Kidney (tissue), 14 donors: ENCODE data around the gene CMYA5. TPM values are rescaled to one million over a fixed set of nuclear protein-coding genes. Genes with fewer than 3 reads are reported as not detected.

Source experiments
- DNase-seq, 5 donors: peaks; one replicate each; pipeline ENCODE4 v3.0.0-alpha.2; 2013 to 2020
- FAIRE-seq: peaks from 2 replicates; lab custom pipeline; 2012; peaks lifted over from hg19 to GRCh38; lab: Jason Lieb, UNC
- H3K27ac ChIP-seq, 2 donors: one replicate each; pipeline ENCODE4 v1.7.0; 2013; ENCODE audit warnings: low read depth in 2 of 2, low read length in 2 of 2, inconsistent platforms in 1 of 2
- H3K27me3 ChIP-seq: one replicate; pipeline ENCODE4 v1.7.1; 2013; ENCODE audit warnings: low read length, inconsistent platforms; ENCODE audit not compliant: control insufficient read depth, insufficient read depth
- H3K36me3 ChIP-seq, 3 donors: one replicate each; pipeline versions ENCODE4 v1.7.0 to v1.7.1; 2013; ENCODE audit warnings: low read length in 3 of 3, control low read depth in 1 of 3, inconsistent platforms in 1 of 3; ENCODE audit not compliant: insufficient read depth in 3 of 3, control insufficient read depth in 2 of 3
- H3K4me1 ChIP-seq, 3 donors: one replicate each; pipeline versions ENCODE4 v1.7.0 to v1.7.1; 2013; ENCODE audit warnings: low read length in 3 of 3, inconsistent platforms in 1 of 3, low read depth in 1 of 3; ENCODE audit not compliant: control insufficient read depth in 2 of 3, insufficient read depth in 2 of 3
- H3K4me3 ChIP-seq, 3 donors: one replicate each; pipeline versions ENCODE4 v1.7.0 to v1.8.1; 2013; ENCODE audit warnings: low read length in 3 of 3, control low read depth in 1 of 3, inconsistent platforms in 1 of 3
- H3K9ac ChIP-seq, 3 donors: one replicate each; pipeline versions ENCODE4 v1.7.0 to v1.7.1; 2013; ENCODE audit warnings: low read length in 3 of 3, control low read depth in 1 of 3, inconsistent platforms in 1 of 3
- H3K9me3 ChIP-seq, 3 donors: one replicate each; pipeline versions ENCODE4 v1.7.0 to v1.7.1; 2013; ENCODE audit warnings: low read length in 3 of 3, control low read depth in 1 of 3, inconsistent platforms in 1 of 3; ENCODE audit not compliant: control insufficient read depth in 2 of 3, insufficient read depth in 1 of 3
- CTCF ChIP-seq: IDR thresholded peaks from 3 replicates; pipeline ENCODE4 v1.5.1; 2012; ENCODE audit warnings: mild to moderate bottlenecking, moderate library complexity, borderline replicate concordance; ENCODE audit not compliant: insufficient read depth; ENCODE audit errors: extremely low read depth
- intact Hi-C: fragments of 100-400 bp; cut with DNase I; formaldehyde crosslinking; loops from one replicate; pipeline ENCODE4 v1.11.1; 2022
- polyA plus RNA-seq: library from polyadenylated mRNA; stranded (reverse); fragments of 350-450 nt; fragmentation: Illumina TruSeq; extraction: RNeasy Lipid Tissue Mini Kit (QIAGEN cat#74804); gene quantifications from one replicate; pipeline ENCODE4 v1.2.3, GENCODE V29; 2014; ENCODE audit warnings: low read depth, low replicate concordance; ENCODE audit not compliant: insufficient read depth
- total RNA-seq: library from RNA; stranded (reverse); fragmentation: NEBNext Ultra II Directional; extraction: Animal tissue kit (Norgen Biotek cat#: 25700); gene quantifications from one replicate; pipeline ENCODE4 v1.2.1, GENCODE V29; 2021
- donor health status: control.
- donor health status: control.
- donor health status: control.
- donor health status: control.
- donor health status: control.
- donor health status: DM: yes; HTN: yes; CAD: no.
- donor health status: Normal renal cell carcinoma (clear cell type).

CMYA5 gene
- total and polyA plus RNA-seq, 2 donors from 2014 or later = 6.1 to 6.5 TPM

- FAIRE-seq (no peak), DNase-seq (no peak)
- Histone ChIP-seq H3K4me3 (no peak overlapping the region), H3K4me1 (peaks cover 0 to 10% (median 0%) of the 10 kb centered on the region in 3 donors), H3K36me3 (no peaks in the 10 kb centered on the region), H3K27ac (no peak overlapping the region), H3K27me3 (no peaks in the 10 kb centered on the region), H3K9me3 (no peaks in the 10 kb centered on the region), H3K9ac (no peak overlapping the region)
- intact Hi-C loops = no loop called here
- no peak for TF ChIP-seq CTCF
Measured at GRCh38 chr5:79831381-79832309, 142.0 kb downstream of the CMYA5 start.

GRCh38 chr5:79832911-79833310, 143.3 kb downstream of the CMYA5 start:
- no peak for FAIRE-seq
- Histone ChIP-seq H3K27ac (no peak overlapping the region), H3K9me3 (no peaks in the 10 kb centered on the region), H3K4me3 (no peak overlapping the region), H3K36me3 (no peaks in the 10 kb centered on the region), H3K4me1 (peaks cover 0 to 10% (median 0%) of the 10 kb centered on the region in 3 donors), H3K27me3 (no peaks in the 10 kb centered on the region), H3K9ac (no peak overlapping the region)
- DNase-seq = no peak
- intact Hi-C loops = no loop called here
- TF ChIP-seq CTCF = no peak

GRCh38 chr5:79834098-79834753, 144.6 kb downstream of the CMYA5 start:
- Histone ChIP-seq H3K4me3 (no peak overlapping the region), H3K27ac (peak overlapping the region in 1 of 2 donors; percentile 23), H3K9me3 (no peaks in the 10 kb centered on the region), H3K36me3 (no peaks in the 10 kb centered on the region), H3K27me3 (no peaks in the 10 kb centered on the region), H3K4me1 (peaks cover 0 to 10% (median 0%) of the 10 kb centered on the region in 3 donors), H3K9ac (no peak overlapping the region)
- no peak for FAIRE-seq
- intact Hi-C loops = no loop called here
- DNase-seq = no peak
- TF ChIP-seq CTCF = no peak
